ENCODE measurements around the gene GSN.

- TF ChIP-seq CTCF (IDR thresholded peaks at IDR 0.05) (no peak), EZH2 (IDR thresholded peaks at IDR 0.05; ENCODE audit: borderline replicate concordance, insufficient read depth, low read depth, low read length, poor library complexity, severe bottlenecking) (no peak)
These were observed 8.1 kb downstream of the GSN start for GRCh38 chr9:121275781-121276658.
